GM12878 (cell line): ENCODE measurements around the gene BMPR1B.

ENCODE experiments used
- EZH2 ChIP-seq: IDR thresholded peaks from 2 replicates; pipeline ENCODE4 v1.6.1; 2012; ENCODE audit warnings: low read depth, mild to moderate bottlenecking, control low read depth, inconsistent platforms, low read length, borderline replicate concordance; ENCODE audit not compliant: control insufficient read depth
- RCOR1 ChIP-seq: conservative IDR thresholded peaks from 2 replicates; pipeline ENCODE4 v1.6.1; 2012; ENCODE audit warnings: low read depth, low read length, improper control_type of control experiment
- SP1 ChIP-seq: IDR thresholded peaks from one replicate; pipeline ENCODE4 v1.6.1; 2011; ENCODE audit warnings: low read depth, low read length

DNA sequence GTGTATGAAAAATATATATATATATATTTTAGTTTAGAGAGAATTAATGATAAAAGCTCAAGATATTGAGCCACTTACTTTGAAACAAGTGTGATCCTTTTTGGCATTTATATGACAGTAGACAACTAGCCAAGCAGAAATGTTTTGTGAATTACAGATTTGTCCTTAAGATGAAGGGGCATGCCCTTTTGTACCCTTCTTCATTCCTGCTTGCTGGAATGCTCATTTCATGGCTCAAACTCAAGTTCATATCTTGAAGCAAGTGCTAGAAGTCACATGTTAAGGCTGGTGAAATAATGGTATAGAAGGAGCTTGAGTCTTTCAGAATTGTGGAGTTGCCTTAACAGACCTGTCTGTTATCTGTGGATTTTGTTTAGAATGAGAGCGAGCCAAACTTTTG is 203.0 kb downstream of the BMPR1B start:
- TF ChIP-seq SP1 = no peak
- TF ChIP-seq RCOR1 = no peak
- TF ChIP-seq EZH2 = no peak
